K562 treated with DMSO at 1 percent for 12 hours (cell line): ENCODE results near the gene SLC35A5. TPM values are rescaled to one million over a fixed set of nuclear protein-coding genes. Genes with fewer than 3 reads are reported as not detected.

ENCODE experiments used
- total RNA-seq: library from RNA; unstranded; fragments of 300-600 nt; gene quantifications from 2 replicates; pipeline ENCODE4 v1.2.3, GENCODE V29; 2022; ENCODE audit not compliant: insufficient read depth

Gene SLC35A5, protein sequence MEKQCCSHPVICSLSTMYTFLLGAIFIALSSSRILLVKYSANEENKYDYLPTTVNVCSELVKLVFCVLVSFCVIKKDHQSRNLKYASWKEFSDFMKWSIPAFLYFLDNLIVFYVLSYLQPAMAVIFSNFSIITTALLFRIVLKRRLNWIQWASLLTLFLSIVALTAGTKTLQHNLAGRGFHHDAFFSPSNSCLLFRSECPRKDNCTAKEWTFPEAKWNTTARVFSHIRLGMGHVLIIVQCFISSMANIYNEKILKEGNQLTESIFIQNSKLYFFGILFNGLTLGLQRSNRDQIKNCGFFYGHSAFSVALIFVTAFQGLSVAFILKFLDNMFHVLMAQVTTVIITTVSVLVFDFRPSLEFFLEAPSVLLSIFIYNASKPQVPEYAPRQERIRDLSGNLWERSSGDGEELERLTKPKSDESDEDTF
- 1.8 and 10.2 TPM in 2 replicates for total RNA-seq

DNA sequence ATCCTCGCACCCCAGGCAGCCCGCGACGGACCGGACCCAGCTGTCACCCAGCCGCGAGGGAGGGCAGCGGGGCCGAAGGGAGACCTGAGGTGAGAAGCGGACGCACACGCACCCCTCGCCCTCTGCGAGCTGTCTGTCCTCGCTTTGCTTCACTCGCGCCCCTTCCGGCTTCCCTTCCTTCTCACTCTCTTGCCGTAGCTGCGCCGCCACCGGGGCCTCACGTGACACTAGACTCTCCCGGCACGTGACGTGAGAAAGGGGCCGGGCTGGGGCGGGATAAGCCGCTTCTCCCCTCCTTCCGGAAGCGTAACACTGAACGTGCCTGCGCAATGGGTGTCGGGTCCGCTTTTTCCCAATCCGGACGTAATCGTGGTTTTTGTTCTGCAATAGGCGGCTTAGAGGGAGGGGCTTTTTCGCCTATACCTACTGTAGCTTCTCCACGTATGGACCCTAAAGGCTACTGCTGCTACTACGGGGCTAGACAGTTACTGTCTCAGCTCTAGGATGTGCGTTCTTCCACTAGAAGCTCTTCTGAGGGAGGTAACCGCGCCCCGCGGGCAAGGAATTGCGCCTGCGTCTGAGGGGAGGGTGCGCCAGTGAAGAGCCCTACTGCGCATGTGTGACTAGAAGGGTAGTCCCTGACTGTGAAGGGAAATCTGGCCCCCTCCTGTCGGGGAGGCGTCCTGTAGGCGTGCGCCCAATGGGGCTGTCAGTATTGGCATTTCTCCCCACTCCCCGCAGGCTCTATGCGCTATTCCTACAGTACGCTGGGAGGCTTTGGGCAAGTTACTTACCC is at the start of gene SLC35A5, which contains the start of gene ATG3:
Gene SLC35A5, plus strand, starts transcription at position 312 of the 796 bp plus-strand sequence. CDS start 1,359 bp downstream, outside the sequence.
Gene ATG3, minus strand, starts transcription at position 229 of the 796 bp plus-strand sequence. CDS start 434 bp downstream, outside the sequence.

Other genes starting within 250 kb of the SLC35A5 start
- not detected in 2 replicates for gene CD200, start 228.9 kb upstream of the SLC35A5 start, total RNA-seq
- gene BTLA, start 62.6 kb upstream of the SLC35A5 start, total RNA-seq, result not detected in 2 replicates
- 58.8 and 64.3 TPM in 2 replicates for gene ATG3, start 83 bp upstream of the SLC35A5 start, total RNA-seq
- 3.7 and 6.6 TPM in 2 replicates for gene CCDC80, start 79.1 kb downstream of the SLC35A5 start, total RNA-seq